ENCODE results near the gene TXN2. TPM values are rescaled to one million over a fixed set of nuclear protein-coding genes. Genes with fewer than 3 reads are reported as not detected.
A peak's percentile ranks its signal among the peaks of the same experiment; 100 is the strongest.

The TXN2 gene
- total RNA-seq, 1 donor from 2014 or later: 16.2 TPM

DNA sequence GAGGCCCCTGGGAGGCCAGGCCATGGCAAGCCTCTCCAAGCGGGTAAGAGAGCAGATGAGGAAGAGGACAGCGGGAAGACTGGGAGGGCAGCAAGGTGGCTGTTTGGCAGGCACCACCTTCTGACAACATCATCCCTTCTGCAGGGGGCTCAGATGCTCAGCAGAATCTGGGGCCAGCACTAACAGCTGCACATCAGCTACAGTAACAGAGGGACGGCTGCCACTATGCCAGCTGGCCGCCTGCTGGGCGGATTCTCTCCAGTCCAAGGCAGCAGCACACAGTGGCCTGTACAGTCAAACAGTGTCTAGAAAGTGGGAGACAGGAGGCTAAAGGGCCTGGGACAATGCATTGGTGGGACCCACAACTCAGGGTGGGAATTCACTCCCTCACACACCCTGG is 10.7 kb upstream of the TXN2 start:
- peaks cover 2 to 41% of the 10 kb centered on the region in 2 donors for H3K36me3 ChIP-seq
- H3K27me3 ChIP-seq: no peaks in the 10 kb centered on the region
- H3K4me3 ChIP-seq: no peak overlapping the region
- no peak for DNase-seq (ENCODE audit: low spot score in 2 of 2)
- no peaks in the 10 kb centered on the region for H3K4me1 ChIP-seq
- TF ChIP-seq, protein P1, sequence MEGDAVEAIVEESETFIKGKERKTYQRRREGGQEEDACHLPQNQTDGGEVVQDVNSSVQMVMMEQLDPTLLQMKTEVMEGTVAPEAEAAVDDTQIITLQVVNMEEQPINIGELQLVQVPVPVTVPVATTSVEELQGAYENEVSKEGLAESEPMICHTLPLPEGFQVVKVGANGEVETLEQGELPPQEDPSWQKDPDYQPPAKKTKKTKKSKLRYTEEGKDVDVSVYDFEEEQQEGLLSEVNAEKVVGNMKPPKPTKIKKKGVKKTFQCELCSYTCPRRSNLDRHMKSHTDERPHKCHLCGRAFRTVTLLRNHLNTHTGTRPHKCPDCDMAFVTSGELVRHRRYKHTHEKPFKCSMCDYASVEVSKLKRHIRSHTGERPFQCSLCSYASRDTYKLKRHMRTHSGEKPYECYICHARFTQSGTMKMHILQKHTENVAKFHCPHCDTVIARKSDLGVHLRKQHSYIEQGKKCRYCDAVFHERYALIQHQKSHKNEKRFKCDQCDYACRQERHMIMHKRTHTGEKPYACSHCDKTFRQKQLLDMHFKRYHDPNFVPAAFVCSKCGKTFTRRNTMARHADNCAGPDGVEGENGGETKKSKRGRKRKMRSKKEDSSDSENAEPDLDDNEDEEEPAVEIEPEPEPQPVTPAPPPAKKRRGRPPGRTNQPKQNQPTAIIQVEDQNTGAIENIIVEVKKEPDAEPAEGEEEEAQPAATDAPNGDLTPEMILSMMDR (IDR thresholded peaks at IDR 0.05): no peak
- H3K9me3 ChIP-seq: no peaks in the 10 kb centered on the region
- H3K27ac ChIP-seq: no peak overlapping the region
- intact Hi-C loops (cut with DNase I): no loop called here

GRCh38 chr22:36491155-36491554 is 9.7 kb upstream of the TXN2 start:
- intact Hi-C loops (cut with DNase I): no loop called here
- H3K36me3 ChIP-seq: peaks cover 2 to 33% of the 10 kb centered on the region in 2 donors
- no peaks in the 10 kb centered on the region for H3K4me1 ChIP-seq
- TF ChIP-seq, protein P1 (IDR thresholded peaks at IDR 0.05): no peak
- no peak for DNase-seq (ENCODE audit: low spot score in 2 of 2)
- H3K27me3 ChIP-seq: no peaks in the 10 kb centered on the region
- no peak overlapping the region for H3K4me3 ChIP-seq
- no peaks in the 10 kb centered on the region for H3K9me3 ChIP-seq
- H3K27ac ChIP-seq: no peak overlapping the region

DNA sequence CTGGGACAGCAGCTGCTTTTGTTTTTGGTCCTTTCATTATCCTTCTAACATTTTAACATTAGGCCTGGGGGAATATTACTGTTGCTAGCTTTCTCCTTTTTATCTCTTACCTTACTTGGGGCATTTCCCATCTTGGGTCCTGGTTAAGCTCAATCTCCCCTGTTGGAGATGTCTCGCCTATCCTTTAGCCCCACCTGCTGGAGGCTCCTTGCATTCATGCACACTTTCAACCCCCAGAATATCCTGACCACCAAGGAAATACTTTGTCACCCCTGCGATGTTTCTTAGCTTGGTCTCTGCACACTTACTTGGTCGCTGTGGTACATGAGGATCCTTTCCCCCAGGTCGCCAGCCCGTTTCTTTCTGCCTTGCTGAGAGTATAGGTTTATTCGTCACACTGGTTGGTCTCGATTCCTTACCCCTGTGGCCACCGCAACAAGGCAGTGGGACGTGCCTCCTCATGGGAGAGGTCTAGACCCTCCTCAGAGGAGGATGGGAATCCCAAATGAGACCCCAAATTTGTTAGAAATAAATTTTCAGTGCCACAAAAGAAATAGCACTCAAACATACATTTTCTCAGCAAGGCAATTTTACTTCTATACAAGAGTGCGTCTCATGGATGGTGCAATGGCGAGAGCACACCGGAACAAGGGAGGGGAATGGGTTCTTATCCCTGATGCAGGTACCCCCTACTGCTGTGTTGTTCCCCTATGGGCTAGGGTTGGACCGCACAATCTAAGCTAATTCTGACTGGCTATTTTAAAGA is 5.4 kb upstream of the TXN2 start:
- TF ChIP-seq, protein P1 (IDR thresholded peaks at IDR 0.05): peak; percentile 50 to 71 (median 66)
- Histone ChIP-seq H3K4me3 (no peak overlapping the region), H3K9me3 (no peaks in the 10 kb centered on the region), H3K27me3 (no peaks in the 10 kb centered on the region), H3K4me1 (peaks cover 0 to 3% of the 10 kb centered on the region in 2 donors), H3K36me3 (peaks cover 2 to 23% of the 10 kb centered on the region in 2 donors), H3K27ac (no peak overlapping the region)
- no peak for DNase-seq (ENCODE audit: low spot score in 2 of 2)
- intact Hi-C loops (cut with DNase I): loop anchor here (5.0 to 10.0 kb wide), 2 partner anchors 290 to 332 kb away; no protein-coding TSS in a partner anchor

- intact Hi-C loops (cut with DNase I): loop anchor here (10.0 kb wide), 1 partner anchor 326 kb away; no protein-coding TSS in a partner anchor
Observed at GRCh38 chr22:36480941-36481392, 473 bp downstream of the TXN2 start.

DNA sequence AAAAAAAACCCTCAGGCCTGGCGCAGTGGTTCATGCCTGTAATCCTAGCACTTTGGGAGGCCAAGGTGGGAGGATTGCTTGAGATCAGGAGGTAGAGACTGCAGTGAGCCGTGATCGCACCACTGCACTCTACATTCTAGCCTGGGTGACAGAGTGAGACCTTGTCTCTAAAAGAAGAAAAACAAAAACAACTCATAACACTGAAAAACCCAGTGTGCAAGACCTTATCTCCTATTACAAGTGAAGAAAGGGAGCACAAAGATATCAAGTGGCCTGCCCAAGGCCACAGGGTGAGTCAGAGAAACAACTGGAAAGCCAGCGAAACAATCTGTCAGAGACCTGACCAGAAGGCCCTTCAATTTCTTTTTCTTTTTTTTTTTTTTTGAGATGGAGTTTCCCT is 2.5 kb downstream of the TXN2 start:
- peaks cover 8 to 10% of the 10 kb centered on the region in 2 donors for H3K4me1 ChIP-seq
- TF ChIP-seq, protein P1 (IDR thresholded peaks at IDR 0.05): no peak
- peaks cover 51 to 52% of the 10 kb centered on the region in 2 donors for H3K36me3 ChIP-seq
- no peak overlapping the region for H3K4me3 ChIP-seq
- no peaks in the 10 kb centered on the region for H3K27me3 ChIP-seq
- DNase-seq (ENCODE audit: low spot score in 2 of 2): no peak
- no peak overlapping the region for H3K27ac ChIP-seq
- no peaks in the 10 kb centered on the region for H3K9me3 ChIP-seq
- intact Hi-C loops (cut with DNase I): no loop called here

More at GRCh38 chr22:36480941-36481392, 473 bp downstream of the TXN2 start:
- DNase-seq (ENCODE audit: low spot score in 2 of 2): no peak
- H3K27me3 ChIP-seq: no peaks in the 10 kb centered on the region
- peak overlapping the region; percentile 58 to 77 for H3K4me3 ChIP-seq
- H3K27ac ChIP-seq: peak overlapping the region; percentile 92 to 99
- H3K9me3 ChIP-seq: no peaks in the 10 kb centered on the region
- H3K4me1 ChIP-seq: peaks cover 8 to 10% of the 10 kb centered on the region in 2 donors
- TF ChIP-seq, protein P1 (IDR thresholded peaks at IDR 0.05): no peak
- peaks cover 32 to 33% of the 10 kb centered on the region in 2 donors for H3K36me3 ChIP-seq

Measured in ascending aorta (tissue), 2 donors.